ENCODE measurements around the gene MUS81. TPM values are rescaled to one million over a fixed set of nuclear protein-coding genes. Genes with fewer than 3 reads are reported as not detected.
A peak's percentile ranks its signal among the peaks of the same experiment; 100 is the strongest.

The MUS81 gene
- total and polyA plus RNA-seq, 9 of the 15 experiments (the other 6 are each of a cell fraction or from before 2014, with no cell fraction given), result 13.4 to 118 (median 53.7) TPM

DNA sequence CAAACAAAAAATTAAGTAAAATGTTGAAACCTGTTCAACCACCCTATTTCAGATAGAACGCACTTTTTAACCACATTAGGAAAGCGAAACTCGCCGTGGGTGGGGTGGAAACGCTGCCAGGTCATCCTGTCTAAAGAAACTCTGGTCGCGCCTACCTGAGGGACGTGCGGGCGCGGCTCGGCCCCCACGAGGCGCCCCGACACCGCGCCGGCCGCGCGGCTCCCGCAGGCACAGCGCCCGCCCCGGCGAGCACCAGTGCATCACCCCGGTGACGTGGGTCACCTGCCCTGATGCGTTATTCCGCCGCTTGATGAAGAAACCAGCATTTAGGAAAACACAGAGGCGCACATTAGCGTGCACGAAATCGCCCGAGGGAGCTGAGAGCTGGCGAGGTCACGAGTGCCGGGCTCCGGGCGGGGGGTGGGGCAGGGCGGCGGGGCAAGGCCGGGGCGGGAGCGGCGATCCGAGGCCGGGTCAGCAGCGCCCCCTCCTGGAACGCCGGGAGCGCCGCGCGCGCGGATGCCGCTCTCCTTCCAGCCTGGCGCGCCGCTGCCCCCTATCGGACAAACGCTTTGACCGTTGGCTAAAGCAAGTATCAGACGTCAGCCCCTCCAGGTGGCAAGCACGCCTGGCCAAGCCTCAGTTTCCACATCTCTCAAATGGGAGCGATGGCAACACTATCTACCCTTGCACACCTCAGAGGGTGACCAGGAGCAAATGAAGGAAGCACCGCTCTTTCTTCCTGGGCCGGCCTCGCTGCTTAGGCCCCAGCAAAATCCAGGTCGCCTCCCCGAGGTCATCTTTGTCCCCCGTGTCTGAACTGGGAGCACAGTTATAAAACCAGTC is 42.2 kb upstream of the MUS81 start (continued):
- TF ChIP-seq RNF2 (IDR thresholded peaks at IDR 0.05) (no peak), ERF (CRISPR knock-in tag; IDR thresholded peaks at IDR 0.05) (no peak), SNIP1 (IDR thresholded peaks at IDR 0.05; ENCODE audit: low read depth) (no peak), CSDE1 (IDR thresholded peaks at IDR 0.05) (no peak), HDAC3 (IDR thresholded peaks at IDR 0.05; ENCODE audit: borderline replicate concordance, partially characterized antibody) (no peak), NR1H2 (CRISPR knock-in tag; IDR thresholded peaks at IDR 0.05) (no peak), ETV1 (tag; conservative IDR thresholded peaks at IDR 0.05; ENCODE audit: low read depth) (no peak), FOS (IDR thresholded peaks at IDR 0.05; ENCODE audit: extremely low read depth, insufficient read length) (no peak), FIP1L1 (IDR thresholded peaks at IDR 0.05; ENCODE audit: low read depth, low read length, poor library complexity, severe bottlenecking) (peak; percentile 60), NCOR1 (IDR thresholded peaks at IDR 0.05) (no peak), MEF2D (tag; conservative IDR thresholded peaks at IDR 0.05; ENCODE audit: low read depth) (no peak), ZNF408 (CRISPR knock-in tag; IDR thresholded peaks at IDR 0.05; ENCODE audit: low read depth) (no peak), MYBL2 (IDR thresholded peaks at IDR 0.05; ENCODE audit: low read depth) (no peak), MYBL2 (CRISPR knock-in tag; IDR thresholded peaks at IDR 0.05; ENCODE audit: borderline replicate concordance) (no peak), FOXJ3 (CRISPR knock-in tag; IDR thresholded peaks at IDR 0.05) (no peak), RBM34 (IDR thresholded peaks at IDR 0.05; ENCODE audit: borderline replicate concordance, insufficient read depth, low read length) (no peak), ETV6 (IDR thresholded peaks at IDR 0.05; ENCODE audit: borderline replicate concordance in 1 of 2, low read depth in 2 of 2, low read length in 1 of 2) (no peak), ETV6 (CRISPR knock-in tag; IDR thresholded peaks at IDR 0.05; ENCODE audit: borderline replicate concordance) (no peak), ZBED1 (IDR thresholded peaks at IDR 0.05) (no peak), ZFPM2 (CRISPR knock-in tag; IDR thresholded peaks at IDR 0.05) (no peak), PHTF2 (CRISPR knock-in tag; IDR thresholded peaks at IDR 0.05) (no peak)
- TF ChIP-seq, protein P1, sequence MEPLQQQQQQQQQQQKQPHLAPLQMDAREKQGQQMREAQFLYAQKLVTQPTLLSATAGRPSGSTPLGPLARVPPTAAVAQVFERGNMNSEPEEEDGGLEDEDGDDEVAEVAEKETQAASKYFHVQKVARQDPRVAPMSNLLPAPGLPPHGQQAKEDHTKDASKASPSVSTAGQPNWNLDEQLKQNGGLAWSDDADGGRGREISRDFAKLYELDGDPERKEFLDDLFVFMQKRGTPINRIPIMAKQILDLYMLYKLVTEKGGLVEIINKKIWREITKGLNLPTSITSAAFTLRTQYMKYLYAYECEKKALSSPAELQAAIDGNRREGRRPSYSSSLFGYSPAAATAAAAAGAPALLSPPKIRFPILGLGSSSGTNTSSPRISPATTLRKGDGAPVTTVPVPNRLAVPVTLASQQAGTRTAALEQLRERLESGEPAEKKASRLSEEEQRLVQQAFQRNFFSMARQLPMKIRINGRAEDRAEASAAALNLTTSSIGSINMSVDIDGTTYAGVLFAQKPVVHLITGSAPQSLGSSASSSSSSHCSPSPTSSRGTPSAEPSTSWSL (CRISPR knock-in tag; IDR thresholded peaks at IDR 0.05; ENCODE audit: borderline replicate concordance), result no peak
- TF ChIP-seq, protein P2, sequence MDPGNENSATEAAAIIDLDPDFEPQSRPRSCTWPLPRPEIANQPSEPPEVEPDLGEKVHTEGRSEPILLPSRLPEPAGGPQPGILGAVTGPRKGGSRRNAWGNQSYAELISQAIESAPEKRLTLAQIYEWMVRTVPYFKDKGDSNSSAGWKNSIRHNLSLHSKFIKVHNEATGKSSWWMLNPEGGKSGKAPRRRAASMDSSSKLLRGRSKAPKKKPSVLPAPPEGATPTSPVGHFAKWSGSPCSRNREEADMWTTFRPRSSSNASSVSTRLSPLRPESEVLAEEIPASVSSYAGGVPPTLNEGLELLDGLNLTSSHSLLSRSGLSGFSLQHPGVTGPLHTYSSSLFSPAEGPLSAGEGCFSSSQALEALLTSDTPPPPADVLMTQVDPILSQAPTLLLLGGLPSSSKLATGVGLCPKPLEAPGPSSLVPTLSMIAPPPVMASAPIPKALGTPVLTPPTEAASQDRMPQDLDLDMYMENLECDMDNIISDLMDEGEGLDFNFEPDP (CRISPR knock-in tag; IDR thresholded peaks at IDR 0.05), result no peak
